ENCODE results near the gene AZU1. TPM values are rescaled to one million over a fixed set of nuclear protein-coding genes. Genes with fewer than 3 reads are reported as not detected.

The AZU1 gene
- total RNA-seq, 5 donors from 2014 or later (not counting 1 experiment from before 2014, with no cell fraction given): 0.20 to 1.2 (median 0.38) TPM

DNA sequence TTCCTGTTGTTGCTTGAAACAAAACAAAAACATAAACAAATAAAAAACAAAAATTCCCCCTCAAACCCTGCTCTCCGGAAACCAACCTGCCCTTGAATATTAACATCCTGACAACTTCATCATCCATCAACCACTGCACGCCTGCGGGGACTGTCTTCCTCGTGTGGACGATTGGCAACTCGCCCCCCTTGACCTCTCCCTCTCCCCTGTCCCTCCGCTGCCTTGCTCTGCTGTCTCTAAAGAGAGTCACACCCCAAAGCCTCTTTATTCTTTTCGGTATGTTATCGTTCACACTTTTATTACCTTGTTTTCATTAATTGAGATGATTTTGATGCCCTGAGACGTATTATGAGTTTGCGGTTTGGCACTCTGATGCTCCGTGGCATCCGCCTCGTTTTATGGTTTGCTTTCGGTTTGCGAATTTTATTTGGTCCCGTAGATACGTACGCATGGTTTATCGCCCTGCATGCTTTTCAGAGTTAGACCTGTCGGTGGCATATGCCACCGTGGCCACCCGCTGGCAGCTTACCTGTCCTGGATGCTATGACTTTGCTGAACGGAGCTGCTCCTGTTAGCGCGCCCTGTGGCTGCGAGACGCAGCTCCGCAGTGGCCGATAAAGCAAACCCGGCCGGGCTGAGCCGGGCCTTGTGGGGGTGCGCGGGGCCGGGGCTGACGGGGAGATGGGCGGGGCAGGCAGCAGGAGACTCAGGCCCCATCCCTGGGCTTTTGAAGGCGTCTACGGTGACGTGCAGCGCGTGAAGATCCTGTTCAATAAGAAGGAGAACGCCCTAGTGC is 19.8 kb upstream of the AZU1 start:
- DNase-seq: peak in 1 of 35 experiments; percentile 6
- Histone ChIP-seq H3K36me3 (ENCODE audit: control insufficient read depth in 2 of 2, extremely low read depth in 1 of 2, insufficient read depth in 1 of 2, low read length in 1 of 2) (peaks cover 74 to 88% of the 10 kb centered on the region in 2 donors), H3K9me3 (no peaks in the 10 kb centered on the region), H3K4me1 (ENCODE audit: control insufficient read depth in 1 of 2, extremely low read depth in 1 of 2, insufficient read depth in 2 of 2, low read length in 2 of 2) (peaks cover 0 to 13% of the 10 kb centered on the region in 2 experiments), H3K27ac (ENCODE audit: low read length) (no peak overlapping the region), H3K27me3 (replicated peaks in 1 of 2; ENCODE audit: control insufficient read depth in 2 of 2, extremely low read depth in 1 of 2, insufficient read depth in 2 of 2, low read length in 1 of 2) (no peaks in the 10 kb centered on the region), H3K4me3 (ENCODE audit: control insufficient read depth in 1 of 2, extremely low read depth in 1 of 2, low read length in 1 of 2) (no peak overlapping the region)
- no peaks in the 10 kb centered on the region for H3K27me3 Mint-ChIP-seq
- no peaks in the 10 kb centered on the region for H3K9me3 Mint-ChIP-seq
- POLR2A ChIA-PET: no interaction called here
- peaks cover 8 to 25% (median 18%) of the 10 kb centered on the region in 3 donors for H3K4me1 Mint-ChIP-seq
- peak overlapping the region; percentile 22 to 63 for H3K27ac Mint-ChIP-seq
- H3K4me3 Mint-ChIP-seq: peak overlapping the region in 1 of 3 donors; percentile 10
- CTCF ChIA-PET: no interaction called here
- peaks cover 24% of the 10 kb centered on the region for H3K36me3 Mint-ChIP-seq
- 92% methylated on average over 26 of the region's 44 CpGs for WGBS (ENCODE audit: insufficient coverage)
- ATAC-seq (replicated peaks in 1 of 4): no peak

DNA sequence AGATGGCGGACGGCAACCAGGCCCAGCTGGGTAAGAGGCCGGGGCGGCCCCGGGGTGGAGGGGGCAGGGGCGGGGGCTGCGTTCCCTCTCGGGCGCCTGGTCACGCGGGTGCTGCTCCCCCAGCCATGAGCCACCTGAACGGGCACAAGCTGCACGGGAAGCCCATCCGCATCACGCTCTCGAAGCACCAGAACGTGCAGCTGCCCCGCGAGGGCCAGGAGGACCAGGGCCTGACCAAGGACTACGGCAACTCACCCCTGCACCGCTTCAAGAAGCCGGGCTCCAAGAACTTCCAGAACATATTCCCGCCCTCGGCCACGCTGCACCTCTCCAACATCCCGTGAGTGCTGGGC is 19.2 kb upstream of the AZU1 start:
- Histone ChIP-seq H3K9me3 (no peaks in the 10 kb centered on the region), H3K27ac (ENCODE audit: low read length) (no peak overlapping the region), H3K36me3 (ENCODE audit: control insufficient read depth in 2 of 2, extremely low read depth in 1 of 2, insufficient read depth in 1 of 2, low read length in 1 of 2) (peaks cover 76 to 84% of the 10 kb centered on the region in 2 donors), H3K4me1 (ENCODE audit: control insufficient read depth in 1 of 2, extremely low read depth in 1 of 2, insufficient read depth in 2 of 2, low read length in 2 of 2) (peaks cover 0 to 8% of the 10 kb centered on the region in 2 experiments), H3K27me3 (replicated peaks in 1 of 2; ENCODE audit: control insufficient read depth in 2 of 2, extremely low read depth in 1 of 2, insufficient read depth in 2 of 2, low read length in 1 of 2) (no peaks in the 10 kb centered on the region), H3K4me3 (ENCODE audit: control insufficient read depth in 1 of 2, extremely low read depth in 1 of 2, low read length in 1 of 2) (no peak overlapping the region)
- DNase-seq: peak in 1 of 35 experiments; percentile 2
- Mint-ChIP-seq H3K36me3 (peaks cover 22% of the 10 kb centered on the region), H3K27ac (no peak overlapping the region), H3K4me3 (no peak overlapping the region), H3K27me3 (no peaks in the 10 kb centered on the region), H3K9me3 (no peaks in the 10 kb centered on the region), H3K4me1 (peaks cover 7 to 20% (median 13%) of the 10 kb centered on the region in 3 donors)
- POLR2A ChIA-PET: no interaction called here
- CTCF ChIA-PET: no interaction called here
- no peak for ATAC-seq (replicated peaks in 1 of 4)
- 92% methylated on average over 17 of the region's 26 CpGs for WGBS (ENCODE audit: insufficient coverage)

DNA sequence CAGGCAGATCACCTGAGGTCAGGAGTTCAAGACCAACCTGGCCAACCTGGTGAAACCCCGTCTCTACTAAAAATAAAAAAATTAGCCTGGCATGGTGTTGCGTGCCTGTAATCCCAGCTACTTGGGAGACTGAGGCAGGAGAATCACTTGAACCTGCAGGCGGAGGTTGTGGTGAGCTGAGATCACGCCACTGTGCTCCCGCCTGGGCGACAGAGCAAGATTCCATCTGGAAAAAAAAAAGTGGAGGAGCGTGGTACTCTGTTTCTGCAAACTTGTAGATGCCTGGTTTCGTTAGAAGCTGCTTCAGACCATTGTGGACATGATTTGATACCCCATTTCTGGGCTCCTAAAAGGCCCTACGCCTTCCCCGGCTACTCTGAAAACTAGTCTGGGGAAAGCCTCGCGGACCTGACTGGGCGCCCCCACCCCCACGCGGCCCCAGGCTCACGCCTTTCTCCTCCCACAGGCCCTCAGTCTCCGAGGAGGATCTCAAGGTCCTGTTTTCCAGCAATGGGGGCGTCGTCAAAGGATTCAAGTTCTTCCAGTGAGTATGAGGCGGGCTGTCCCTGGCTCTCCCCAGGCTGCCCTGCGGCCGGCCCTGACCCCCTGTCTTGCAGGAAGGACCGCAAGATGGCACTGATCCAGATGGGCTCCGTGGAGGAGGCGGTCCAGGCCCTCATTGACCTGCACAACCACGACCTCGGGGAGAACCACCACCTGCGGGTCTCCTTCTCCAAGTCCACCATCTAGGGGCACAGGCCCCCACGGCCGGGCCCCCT is 17.4 kb upstream of the AZU1 start:
- H3K36me3 Mint-ChIP-seq: peaks cover 19% of the 10 kb centered on the region
- POLR2A ChIA-PET: interaction anchor here in 1 of 2 donors (0.6 kb wide), 1 partner anchor 176 kb away, joined by 7 read pairs; no protein-coding TSS in a partner anchor

DNA sequence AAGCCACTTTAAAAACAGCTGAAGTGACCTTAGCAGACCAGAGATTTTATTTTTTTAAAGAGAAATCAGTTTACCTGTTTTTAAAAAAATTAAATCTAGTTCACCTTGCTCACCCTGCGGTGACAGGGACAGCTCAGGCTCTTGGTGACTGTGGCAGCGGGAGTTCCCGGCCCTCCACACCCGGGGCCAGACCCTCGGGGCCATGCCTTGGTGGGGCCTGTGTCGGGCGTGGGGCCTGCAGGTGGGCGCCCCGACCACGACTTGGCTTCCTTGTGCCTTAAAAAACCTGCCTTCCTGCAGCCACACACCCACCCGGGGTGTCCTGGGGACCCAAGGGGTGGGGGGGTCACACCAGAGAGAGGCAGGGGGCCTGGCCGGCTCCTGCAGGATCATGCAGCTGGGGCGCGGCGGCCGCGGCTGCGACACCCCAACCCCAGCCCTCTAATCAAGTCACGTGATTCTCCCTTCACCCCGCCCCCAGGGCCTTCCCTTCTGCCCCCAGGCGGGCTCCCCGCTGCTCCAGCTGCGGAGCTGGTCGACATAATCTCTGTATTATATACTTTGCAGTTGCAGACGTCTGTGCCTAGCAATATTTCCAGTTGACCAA is 16.7 kb upstream of the AZU1 start:
- DNase-seq: no peak
- ChIA-PET CTCF (no interaction called here), POLR2A (interaction anchor here in 1 of 2 donors (0.6 kb wide), 1 partner anchor 177 kb away, joined by 7 read pairs; no protein-coding TSS in a partner anchor)
- no peaks in the 10 kb centered on the region for H3K27me3 Mint-ChIP-seq
- H3K36me3 Mint-ChIP-seq: peaks cover 22% of the 10 kb centered on the region
- no peak for ATAC-seq (replicated peaks in 1 of 4)
- Histone ChIP-seq H3K36me3 (ENCODE audit: control insufficient read depth in 2 of 2, extremely low read depth in 1 of 2, insufficient read depth in 1 of 2, low read length in 1 of 2) (peaks cover 58 to 61% of the 10 kb centered on the region in 2 donors), H3K27me3 (replicated peaks in 1 of 2; ENCODE audit: control insufficient read depth in 2 of 2, extremely low read depth in 1 of 2, insufficient read depth in 2 of 2, low read length in 1 of 2) (no peaks in the 10 kb centered on the region), H3K4me3 (ENCODE audit: control insufficient read depth in 1 of 2, extremely low read depth in 1 of 2, low read length in 1 of 2) (no peak overlapping the region), H3K27ac (ENCODE audit: low read length) (no peak overlapping the region), H3K4me1 (ENCODE audit: control insufficient read depth in 1 of 2, extremely low read depth in 1 of 2, insufficient read depth in 2 of 2, low read length in 2 of 2) (no peaks in the 10 kb centered on the region), H3K9me3 (no peaks in the 10 kb centered on the region)
- no peak overlapping the region for H3K27ac Mint-ChIP-seq
- WGBS (ENCODE audit: insufficient coverage): 93% methylated on average over 20 of the region's 25 CpGs
- H3K4me1 Mint-ChIP-seq: peaks cover 7 to 11% (median 9%) of the 10 kb centered on the region in 3 donors
- H3K4me3 Mint-ChIP-seq: no peak overlapping the region
- H3K9me3 Mint-ChIP-seq: no peaks in the 10 kb centered on the region

More for the DNA sequence above, 17.4 kb upstream of the AZU1 start:
- Histone ChIP-seq H3K36me3 (ENCODE audit: control insufficient read depth in 2 of 2, extremely low read depth in 1 of 2, insufficient read depth in 1 of 2, low read length in 1 of 2) (peaks cover 65 to 67% of the 10 kb centered on the region in 2 donors), H3K27me3 (replicated peaks in 1 of 2; ENCODE audit: control insufficient read depth in 2 of 2, extremely low read depth in 1 of 2, insufficient read depth in 2 of 2, low read length in 1 of 2) (no peaks in the 10 kb centered on the region), H3K9me3 (no peaks in the 10 kb centered on the region), H3K27ac (ENCODE audit: low read length) (no peak overlapping the region), H3K4me3 (ENCODE audit: control insufficient read depth in 1 of 2, extremely low read depth in 1 of 2, low read length in 1 of 2) (no peak overlapping the region), H3K4me1 (ENCODE audit: control insufficient read depth in 1 of 2, extremely low read depth in 1 of 2, insufficient read depth in 2 of 2, low read length in 2 of 2) (no peaks in the 10 kb centered on the region)
- no peaks in the 10 kb centered on the region for H3K9me3 Mint-ChIP-seq
- no peaks in the 10 kb centered on the region for H3K27me3 Mint-ChIP-seq
- H3K4me3 Mint-ChIP-seq: no peak overlapping the region
- no peak overlapping the region for H3K27ac Mint-ChIP-seq
- no peak for ATAC-seq (replicated peaks in 1 of 4)
- WGBS (ENCODE audit: insufficient coverage): 95% methylated on average over 29 of the region's 30 CpGs
- CTCF ChIA-PET: no interaction called here
- H3K4me1 Mint-ChIP-seq: peaks cover 7 to 11% (median 9%) of the 10 kb centered on the region in 3 donors
- DNase-seq: no peak

DNA sequence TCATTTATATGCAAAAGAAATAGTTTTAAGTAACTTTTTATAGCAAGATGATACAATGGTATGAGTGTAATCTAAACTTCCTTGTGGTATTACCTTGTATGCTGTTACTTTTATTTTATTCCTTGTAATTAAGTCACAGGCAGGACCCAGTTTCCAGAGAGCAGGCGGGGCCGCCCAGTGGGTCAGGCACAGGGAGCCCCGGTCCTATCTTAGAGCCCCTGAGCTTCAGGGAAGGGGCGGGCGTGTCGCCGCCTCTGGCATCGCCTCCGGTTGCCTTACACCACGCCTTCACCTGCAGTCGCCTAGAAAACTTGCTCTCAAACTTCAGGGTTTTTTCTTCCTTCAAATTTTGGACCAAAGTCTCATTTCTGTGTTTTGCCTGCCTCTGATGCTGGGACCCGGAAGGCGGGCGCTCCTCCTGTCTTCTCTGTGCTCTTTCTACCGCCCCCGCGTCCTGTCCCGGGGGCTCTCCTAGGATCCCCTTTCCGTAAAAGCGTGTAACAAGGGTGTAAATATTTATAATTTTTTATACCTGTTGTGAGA is 16.1 kb upstream of the AZU1 start:
- Histone ChIP-seq H3K27ac (ENCODE audit: low read length) (no peak overlapping the region), H3K9me3 (no peaks in the 10 kb centered on the region), H3K36me3 (ENCODE audit: control insufficient read depth in 2 of 2, extremely low read depth in 1 of 2, insufficient read depth in 1 of 2, low read length in 1 of 2) (peaks cover 52 to 55% of the 10 kb centered on the region in 2 donors), H3K4me3 (ENCODE audit: control insufficient read depth in 1 of 2, extremely low read depth in 1 of 2, low read length in 1 of 2) (no peak overlapping the region), H3K4me1 (ENCODE audit: control insufficient read depth in 1 of 2, extremely low read depth in 1 of 2, insufficient read depth in 2 of 2, low read length in 2 of 2) (no peaks in the 10 kb centered on the region), H3K27me3 (replicated peaks in 1 of 2; ENCODE audit: control insufficient read depth in 2 of 2, extremely low read depth in 1 of 2, insufficient read depth in 2 of 2, low read length in 1 of 2) (no peaks in the 10 kb centered on the region)
- ATAC-seq (replicated peaks in 1 of 4) (no peak), DNase-seq (no peak)
- H3K27me3 Mint-ChIP-seq: no peaks in the 10 kb centered on the region
- H3K36me3 Mint-ChIP-seq: peaks cover 26% of the 10 kb centered on the region
- H3K4me3 Mint-ChIP-seq: no peak overlapping the region
- WGBS (ENCODE audit: insufficient coverage): 93% methylated on average over 11 of the region's 20 CpGs
- ChIA-PET POLR2A (no interaction called here), CTCF (no interaction called here)
- H3K27ac Mint-ChIP-seq: no peak overlapping the region
- peaks cover 9 to 13% (median 10%) of the 10 kb centered on the region in 3 donors for H3K4me1 Mint-ChIP-seq
- H3K9me3 Mint-ChIP-seq: no peaks in the 10 kb centered on the region
